VCaP (cell line): Measurements from ENCODE around the gene ARMC9.

Experiments
- H3K27ac ChIP-seq: fragments of 450-650 bp; 2 replicates; pipeline ENCODE4 v1.5.1; 2017
- TF ChIP-seq, protein P1 (sequence below): fragments of 450-650 bp; conservative IDR thresholded peaks from 2 replicates; pipeline ENCODE4 v1.5.1; 2017; ENCODE audit warnings: mild to moderate bottlenecking, moderate library complexity

ARMC9 gene

DNA sequence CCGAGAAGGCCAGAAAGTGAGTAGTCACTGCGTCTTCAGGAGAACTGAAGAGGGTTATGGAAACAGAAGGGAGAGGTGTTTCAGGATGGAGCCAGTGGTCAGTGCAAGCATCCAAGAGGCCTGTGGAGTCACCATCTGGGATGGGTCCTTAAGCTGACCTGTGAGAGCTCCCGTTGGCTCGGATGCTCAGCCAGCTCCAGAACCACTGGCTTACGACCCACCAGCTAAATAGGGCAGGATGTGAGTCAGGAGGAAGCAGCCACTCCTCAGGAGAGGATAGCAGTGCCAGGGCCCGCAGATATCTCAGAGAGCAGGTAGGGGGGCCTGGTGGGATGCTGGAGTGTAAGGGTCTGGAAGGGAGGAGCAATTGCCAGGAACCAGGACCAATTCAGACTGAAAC lies 134.0 kb downstream of the ARMC9 start:
- TF ChIP-seq, protein P1, sequence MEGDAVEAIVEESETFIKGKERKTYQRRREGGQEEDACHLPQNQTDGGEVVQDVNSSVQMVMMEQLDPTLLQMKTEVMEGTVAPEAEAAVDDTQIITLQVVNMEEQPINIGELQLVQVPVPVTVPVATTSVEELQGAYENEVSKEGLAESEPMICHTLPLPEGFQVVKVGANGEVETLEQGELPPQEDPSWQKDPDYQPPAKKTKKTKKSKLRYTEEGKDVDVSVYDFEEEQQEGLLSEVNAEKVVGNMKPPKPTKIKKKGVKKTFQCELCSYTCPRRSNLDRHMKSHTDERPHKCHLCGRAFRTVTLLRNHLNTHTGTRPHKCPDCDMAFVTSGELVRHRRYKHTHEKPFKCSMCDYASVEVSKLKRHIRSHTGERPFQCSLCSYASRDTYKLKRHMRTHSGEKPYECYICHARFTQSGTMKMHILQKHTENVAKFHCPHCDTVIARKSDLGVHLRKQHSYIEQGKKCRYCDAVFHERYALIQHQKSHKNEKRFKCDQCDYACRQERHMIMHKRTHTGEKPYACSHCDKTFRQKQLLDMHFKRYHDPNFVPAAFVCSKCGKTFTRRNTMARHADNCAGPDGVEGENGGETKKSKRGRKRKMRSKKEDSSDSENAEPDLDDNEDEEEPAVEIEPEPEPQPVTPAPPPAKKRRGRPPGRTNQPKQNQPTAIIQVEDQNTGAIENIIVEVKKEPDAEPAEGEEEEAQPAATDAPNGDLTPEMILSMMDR = no peak
- H3K27ac ChIP-seq = no peak overlapping the region

DNA sequence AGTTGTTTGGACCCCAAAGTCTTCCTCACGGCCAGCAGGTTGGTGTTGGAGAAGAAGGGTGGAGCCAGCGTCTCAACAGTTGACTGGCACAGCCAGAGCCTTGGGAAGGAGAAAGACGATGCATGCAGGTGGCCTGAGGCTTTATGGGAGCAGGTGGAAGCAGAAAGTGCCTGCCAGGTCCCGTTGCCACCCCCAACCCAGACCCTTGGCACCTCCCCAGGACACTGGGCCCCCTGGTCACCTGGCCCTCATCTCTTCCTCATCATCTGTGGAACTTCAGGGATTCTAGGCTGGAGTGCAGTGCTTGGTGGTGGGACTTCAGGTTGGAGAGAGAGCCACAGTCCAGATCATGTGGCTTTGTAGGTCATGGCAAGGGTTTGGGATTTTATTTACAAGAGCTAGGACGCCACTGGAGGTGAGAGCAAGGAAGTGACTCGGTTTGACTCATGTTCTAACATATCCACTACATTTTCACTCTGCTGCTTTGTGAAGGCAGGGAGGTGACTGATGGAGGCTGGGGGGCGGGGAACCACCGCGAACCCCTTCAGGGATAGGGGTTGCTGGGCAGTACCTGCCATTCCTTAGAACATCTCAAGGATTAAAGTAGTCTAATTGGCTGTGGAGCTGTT lies 134.6 kb downstream of the ARMC9 start:
- TF ChIP-seq, protein P1 = no peak
- H3K27ac ChIP-seq = no peak overlapping the region

DNA sequence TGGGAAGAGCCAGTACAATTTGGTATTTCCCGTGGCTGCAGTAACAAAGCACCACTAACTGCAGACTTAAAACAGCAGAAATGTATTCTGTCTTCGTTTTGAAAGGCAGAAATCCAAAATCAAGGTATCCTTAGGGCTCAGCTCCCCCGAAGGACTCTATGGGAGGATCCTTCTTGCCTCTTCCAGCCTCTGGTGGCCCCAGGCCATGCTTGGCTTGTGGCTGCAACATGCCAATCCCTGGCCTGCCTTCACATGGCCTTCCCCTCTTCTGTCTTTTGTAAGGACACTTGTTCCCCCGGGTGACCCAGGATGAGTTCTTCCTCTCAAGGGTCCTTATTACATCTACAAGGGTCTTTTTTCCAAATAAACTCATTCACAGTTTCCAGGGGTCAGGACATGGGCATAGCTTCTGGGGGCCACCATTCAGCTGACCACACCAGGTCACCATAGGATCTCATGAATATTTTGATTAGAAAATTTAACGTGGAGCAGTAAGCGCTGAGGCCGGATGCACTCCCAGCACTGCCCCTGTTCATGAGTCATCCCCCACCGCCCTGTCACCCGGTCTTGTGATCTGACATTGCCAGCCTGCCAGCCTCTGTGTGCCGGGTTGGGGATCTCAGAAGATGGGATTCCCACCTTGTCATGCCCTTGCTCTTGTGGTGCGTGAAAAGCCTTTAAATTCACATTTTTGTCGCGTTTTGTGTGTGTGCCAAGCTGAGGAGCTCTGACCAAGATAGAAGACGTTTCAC lies 135.9 kb downstream of the ARMC9 start:
- no peak overlapping the region for H3K27ac ChIP-seq
- TF ChIP-seq, protein P1 = no peak

DNA sequence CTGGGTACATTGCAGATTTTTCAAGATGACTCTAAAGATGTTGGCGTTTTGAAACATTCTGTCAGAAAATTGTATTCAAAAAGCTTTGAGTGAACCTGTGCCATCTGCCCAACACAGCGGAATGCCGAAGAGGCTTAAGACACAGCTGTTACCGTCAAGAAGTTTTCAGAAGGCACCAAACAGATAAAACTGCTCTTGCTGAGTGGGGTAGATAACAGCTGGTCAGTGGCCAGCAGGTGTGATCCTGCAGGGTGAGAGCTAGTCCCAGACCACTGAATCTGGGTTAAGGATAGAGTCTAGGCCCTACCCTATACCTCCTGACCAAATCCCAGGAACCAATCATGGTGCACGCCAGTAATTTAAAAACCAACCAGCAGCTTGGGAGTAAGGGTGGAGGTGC lies 136.6 kb downstream of the ARMC9 start:
- TF ChIP-seq, protein P1 = no peak
- H3K27ac ChIP-seq = no peak overlapping the region

DNA sequence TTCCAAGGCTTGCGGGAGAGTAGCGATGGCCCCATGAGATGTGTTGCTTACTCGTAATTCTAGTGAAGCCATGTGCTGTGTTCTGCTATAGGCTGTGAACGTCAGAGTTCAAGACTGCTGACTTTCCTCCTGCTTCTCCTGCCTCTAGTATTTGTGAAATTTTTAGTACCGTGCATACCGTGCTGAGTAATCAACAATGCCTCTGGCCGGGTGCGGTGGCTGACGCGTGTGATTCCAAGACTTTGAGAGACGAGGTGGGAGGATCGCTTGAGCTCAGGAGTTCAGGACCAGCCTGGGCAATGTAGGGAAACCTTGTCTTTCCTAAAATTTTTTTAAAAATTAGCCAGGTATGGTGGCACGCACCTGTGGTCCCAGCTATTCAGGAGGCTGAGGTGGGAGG lies 137.2 kb downstream of the ARMC9 start:
- no peak overlapping the region for H3K27ac ChIP-seq
- TF ChIP-seq, protein P1 = no peak

DNA sequence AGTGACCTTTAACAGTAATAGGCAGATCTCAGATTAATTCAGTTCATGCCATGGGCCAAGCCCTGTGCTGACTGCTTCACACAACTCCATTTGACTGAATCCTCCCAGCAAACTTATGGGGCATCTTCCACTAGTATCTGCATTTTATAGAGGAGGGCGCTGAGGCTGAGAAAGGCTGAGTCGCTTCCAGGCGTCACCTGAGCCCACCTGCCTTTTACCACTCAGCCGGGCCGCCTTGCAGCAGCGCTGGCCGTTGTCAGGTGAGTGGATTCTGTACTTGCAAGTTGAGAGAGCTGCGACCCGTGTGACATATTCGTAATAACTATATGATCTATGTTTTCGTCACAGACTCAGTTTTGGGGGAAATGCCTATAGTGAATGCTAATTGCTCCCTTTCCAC lies 137.8 kb downstream of the ARMC9 start:
- TF ChIP-seq, protein P1 = no peak
- no peak overlapping the region for H3K27ac ChIP-seq

DNA sequence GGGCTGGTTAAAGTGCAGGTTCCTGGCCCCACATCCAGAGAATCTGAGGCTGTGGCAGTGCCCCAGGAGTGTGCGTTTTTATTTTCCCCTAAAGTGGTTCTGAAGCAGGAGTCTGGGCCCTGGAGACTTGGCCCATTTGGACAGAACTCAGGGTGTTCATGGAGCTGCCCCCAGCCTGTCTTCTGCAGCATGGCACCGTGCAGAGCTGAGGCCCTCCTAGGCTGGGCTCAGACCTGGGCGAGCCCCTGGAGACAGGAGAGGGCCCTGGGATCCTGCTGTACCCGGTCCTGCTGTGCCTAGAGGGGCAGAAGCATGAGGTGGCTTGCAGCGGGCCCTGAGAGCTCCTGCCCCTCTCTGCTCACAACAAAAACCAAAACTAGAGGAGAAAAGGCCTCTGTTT lies 138.3 kb downstream of the ARMC9 start:
- TF ChIP-seq, protein P1 = no peak
- H3K27ac ChIP-seq = no peak overlapping the region
